DOHH2 (cell line): Measurements from ENCODE around the gene SRXN1.

Experiments used
- EZH2phosphoT487 ChIP-seq: fragments of 200-600 bp; sonication (generic); IDR thresholded peaks from 2 replicates; pipeline ENCODE4 v1.6.1; 2017; ENCODE audit warnings: borderline replicate concordance, mild to moderate bottlenecking, antibody characterized with exemption, low read length, moderate library complexity, mixed read lengths
- TF ChIP-seq, protein P1 (sequence below): fragments of 200-600 bp; sonication (generic); IDR thresholded peaks from one replicate; pipeline ENCODE4 v1.5.1; 2014; ENCODE audit warnings: antibody characterized with exemption, mild to moderate bottlenecking, low read depth, low read length; ENCODE audit not compliant: poor library complexity, severe bottlenecking

- TF ChIP-seq, protein P1, sequence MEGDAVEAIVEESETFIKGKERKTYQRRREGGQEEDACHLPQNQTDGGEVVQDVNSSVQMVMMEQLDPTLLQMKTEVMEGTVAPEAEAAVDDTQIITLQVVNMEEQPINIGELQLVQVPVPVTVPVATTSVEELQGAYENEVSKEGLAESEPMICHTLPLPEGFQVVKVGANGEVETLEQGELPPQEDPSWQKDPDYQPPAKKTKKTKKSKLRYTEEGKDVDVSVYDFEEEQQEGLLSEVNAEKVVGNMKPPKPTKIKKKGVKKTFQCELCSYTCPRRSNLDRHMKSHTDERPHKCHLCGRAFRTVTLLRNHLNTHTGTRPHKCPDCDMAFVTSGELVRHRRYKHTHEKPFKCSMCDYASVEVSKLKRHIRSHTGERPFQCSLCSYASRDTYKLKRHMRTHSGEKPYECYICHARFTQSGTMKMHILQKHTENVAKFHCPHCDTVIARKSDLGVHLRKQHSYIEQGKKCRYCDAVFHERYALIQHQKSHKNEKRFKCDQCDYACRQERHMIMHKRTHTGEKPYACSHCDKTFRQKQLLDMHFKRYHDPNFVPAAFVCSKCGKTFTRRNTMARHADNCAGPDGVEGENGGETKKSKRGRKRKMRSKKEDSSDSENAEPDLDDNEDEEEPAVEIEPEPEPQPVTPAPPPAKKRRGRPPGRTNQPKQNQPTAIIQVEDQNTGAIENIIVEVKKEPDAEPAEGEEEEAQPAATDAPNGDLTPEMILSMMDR, result no peak
- TF ChIP-seq EZH2phosphoT487, result no peak
Measured at GRCh38 chr20:676967-677366, 24.0 kb upstream of the SRXN1 start.
